K562 (cell line): Measurements from ENCODE around the gene AACS. TPM values are rescaled to one million over a fixed set of nuclear protein-coding genes. Genes with fewer than 3 reads are reported as not detected.
A peak's percentile ranks its signal among the peaks of the same experiment; 100 is the strongest.

ENCODE experiments used
- ATAC-seq: fragments of 200-7000 bp; cut with Tn5 transposase; 3 replicates; pipeline ENCODE4 v1.9.1; 2020; ENCODE audit warnings: moderate library complexity
- BruUV-seq: library from RNA; stranded (reverse); fragments of 400-500 nt; replicated peaks from 2 replicates; lab custom pipeline; 2021; lab: Mats Ljungman, UMichigan
- CTCF ChIA-PET: fragments of 300-600 bp; formaldehyde crosslinking; extraction: SDS; loops from one replicate; lab custom pipeline; 2021; ENCODE audit warnings: low intra/inter-chr PET ratio; lab: Yijun Ruan, JAX
- POLR2A ChIA-PET: fragments of 300-600, 350-650 bp; sonication (Branson Sonifier 250); formaldehyde crosslinking; extraction: SDS; loops from one replicate; lab custom pipeline; 2021; ENCODE audit warnings: antibody characterized with exemption, inconsistent platforms; lab: Yijun Ruan, JAX
- DNase-seq, 4 experiments: peaks; one replicate each; pipeline versions ENCODE4 v3.0.0 to v3.0.0-alpha.2; 2011 to 2018; ENCODE audit warnings: low spot score in 3 of 4, mixed read lengths in 3 of 4; ENCODE audit errors: extremely low read depth in 1 of 4
- FAIRE-seq: peaks from 2 replicates; lab custom pipeline; 2011; peaks lifted over from hg19 to GRCh38; lab: Jason Lieb, UNC
- H2AFZ ChIP-seq: 2 replicates; pipeline ENCODE4 v1.6.0; 2011; ENCODE audit warnings: low read depth, low read length, control low read depth, inconsistent platforms
- H3K27ac ChIP-seq: fragments of 200-600 bp; 3 replicates; pipeline ENCODE4 v1.8.0; 2011; ENCODE audit warnings: low read depth, mild to moderate bottlenecking, control low read depth, inconsistent platforms, low read length, moderate library complexity, mixed read lengths; ENCODE audit errors: extremely low read depth
- H3K27me3 ChIP-seq, 2 experiments: fragments of 300-600 bp in 1 of 2; 2 replicates in 1 of 2; 3 replicates in 1 of 2; pipeline versions ENCODE4 v1.6.0 to v1.8.0; 2011; ENCODE audit warnings: inconsistent platforms in 2 of 2, low read length in 2 of 2, mild to moderate bottlenecking in 1 of 2, mixed read lengths in 1 of 2, moderate library complexity in 1 of 2; ENCODE audit not compliant: control insufficient read depth in 2 of 2, insufficient read depth in 2 of 2
- H3K36me3 ChIP-seq: fragments of 300-600 bp; 3 replicates; pipeline ENCODE4 v1.8.0; 2011; ENCODE audit warnings: mild to moderate bottlenecking, low read length, inconsistent platforms; ENCODE audit not compliant: control insufficient read depth, insufficient read depth
- H3K4me1 ChIP-seq, 2 experiments: fragments of 200-600 bp in 1 of 2; replicated peaks in 1 of 2; 2 replicates in 1 of 2; 3 replicates in 1 of 2; pipeline versions ENCODE4 v1.5.1 to v1.8.0; 2011; ENCODE audit warnings: inconsistent platforms in 2 of 2, low read length in 2 of 2, mild to moderate bottlenecking in 1 of 2, mixed read lengths in 1 of 2, moderate library complexity in 1 of 2; ENCODE audit not compliant: control insufficient read depth in 2 of 2, insufficient read depth in 2 of 2
- H3K4me2 ChIP-seq: 2 replicates; pipeline ENCODE4 v1.6.1; 2011; ENCODE audit warnings: low read length, control low read depth, inconsistent platforms, mixed read lengths; ENCODE audit not compliant: insufficient read depth
- H3K4me3 ChIP-seq: fragments of 200-600 bp; sonication (generic), shearing (Covaris generic); 2 replicates; pipeline ENCODE4 v1.5.1; 2016; ENCODE audit warnings: control low read depth, inconsistent platforms
- H3K79me2 ChIP-seq: fragments of 200-600 bp; 3 replicates; pipeline ENCODE4 v1.8.0; 2011; ENCODE audit warnings: low read length, inconsistent platforms; ENCODE audit not compliant: control insufficient read depth, insufficient read depth
- H3K9ac ChIP-seq, 2 experiments: 2 replicates each; pipeline versions ENCODE4 v1.6.0 to v1.6.1; 2011; ENCODE audit warnings: low read depth in 2 of 2, low read length in 2 of 2, control low read depth in 1 of 2, inconsistent platforms in 1 of 2, mild to moderate bottlenecking in 1 of 2, mixed read lengths in 1 of 2; ENCODE audit not compliant: insufficient read depth in 1 of 2
- H3K9me1 ChIP-seq: one replicate; pipeline ENCODE4 v1.6.0; 2011; ENCODE audit warnings: inconsistent platforms, mild to moderate bottlenecking, low read length, moderate library complexity; ENCODE audit not compliant: control insufficient read depth, insufficient read depth
- H3K9me3 ChIP-seq: replicated peaks from 2 replicates; pipeline ENCODE4 v1.5.1; 2011; ENCODE audit warnings: low read depth, low read length, inconsistent platforms; ENCODE audit not compliant: control insufficient read depth, insufficient read depth
- H4K20me1 ChIP-seq: replicated peaks from 2 replicates; pipeline ENCODE4 v1.6.1; 2011; ENCODE audit warnings: low read length, inconsistent platforms, mixed read lengths; ENCODE audit not compliant: control insufficient read depth, insufficient read depth
- POLR2B ChIP-seq: fragments of 450-650 bp; IDR thresholded peaks from 2 replicates; pipeline ENCODE4 v1.6.1; 2018; ENCODE audit warnings: low read depth; ENCODE audit not compliant: partially characterized antibody
- TCF7L2 ChIP-seq: fragments of 150-350 bp; IDR thresholded peaks from 2 replicates; pipeline ENCODE4 v1.6.1; 2016; ENCODE audit warnings: low read depth, mild to moderate bottlenecking, low read length, moderate library complexity
- TSHZ1 ChIP-seq: fragments of 250-450 bp; sonication (Bioruptor Pico); IDR thresholded peaks from 2 replicates; pipeline ENCODE4 v1.4.0; 2020; ENCODE audit warnings: mild to moderate bottlenecking, moderate library complexity
- YBX1 ChIP-seq: fragments of 450-650 bp; IDR thresholded peaks from 2 replicates; pipeline ENCODE4 v1.7.1; 2016; ENCODE audit warnings: mild to moderate bottlenecking
- ZBED1 ChIP-seq: IDR thresholded peaks from 2 replicates; pipeline ENCODE4 v1.6.1; 2014
- ZBTB5 ChIP-seq: fragments of 450-650 bp; IDR thresholded peaks from 2 replicates; pipeline ENCODE4 v1.6.1; 2017; ENCODE audit warnings: antibody characterized with exemption
- ZNF217 ChIP-seq: sonication (generic); formaldehyde crosslinking; IDR thresholded peaks from 2 replicates; pipeline ENCODE4 v1.8.0; 2022; ENCODE audit warnings: mild to moderate bottlenecking, missing genetic modification reagents
- ZNF668 ChIP-seq: fragments of 250-450 bp; sonication (Bioruptor Pico); IDR thresholded peaks from 2 replicates; pipeline ENCODE4 v1.8.0; 2022; ENCODE audit warnings: mild to moderate bottlenecking, inconsistent platforms
- WGBS: fragments of 100-300 bp; shearing (Covaris generic); methylation state at CpG from one replicate; pipeline ENCODE4 v1.1.6; 2016; ENCODE audit warnings: low coverage, mixed read lengths; ENCODE audit not compliant: insufficient coverage; ENCODE audit errors: missing lambda C conversion rate; 5-methylcytosine and 5-hydroxymethylcytosine counted together
- in situ Hi-C: fragments of 300-500 bp; cut with MboI; formaldehyde crosslinking; loops from 4 replicates; pipeline ENCODE4 v1.15.0; 2018; ENCODE audit warnings: inconsistent platforms, mixed read lengths
- intact Hi-C: fragments of 100-400 bp; cut with micrococcal nuclease; formaldehyde crosslinking; loops from 2 replicates; pipeline ENCODE4 v1.14.2; 2022
- polyA plus RNA-seq, 8 experiments: library from polyadenylated mRNA; depleted of rRNA in 4 of 8; stranded (reverse) in 5 of 8; unstranded in 3 of 8; fragments of >200 nt; fragmentation: Nextera tagmentation in 2 of 8; fragmentation: Illumina TruSeq in 1 of 8; extraction: Ambion mirVana in 2 of 8; extraction: Trizol in 1 of 8; gene quantifications; 2 replicates each; pipeline versions ENCODE4 v1.2.1 to v1.2.3, GENCODE V29; 2011 to 2014; ENCODE audit warnings: inconsistent platforms in 1 of 8, missing spikeins in 1 of 8
- total RNA-seq, 7 experiments: library from RNA; depleted of rRNA in 6 of 7; stranded (reverse); fragments of >200 nt in 6 of 7; fragmentation: Illumina TruSeq in 2 of 7; extraction: Trizol in 2 of 7; gene quantifications; 2 replicates each; pipeline versions ENCODE4 v1.2.1 to v1.2.3, GENCODE V29; 2011 to 2021; ENCODE audit warnings: low replicate concordance in 1 of 7

Gene AACS
- total and polyA plus RNA-seq, 9 of the 15 experiments (the other 6 are each of a cell fraction or from before 2014, with no cell fraction given): 2.4 to 13.0 (median 6.0) TPM

GRCh38 chr12:125090437-125090836 is 25.2 kb downstream of the AACS start:
- POLR2A ChIA-PET: no interaction called here
- H3K27ac ChIP-seq: no peak overlapping the region
- no peaks in the 10 kb centered on the region for H3K27me3 ChIP-seq
- H4K20me1 ChIP-seq: no peaks in the 10 kb centered on the region
- intact Hi-C loops: no loop called here
- no peak overlapping the region for H3K4me2 ChIP-seq
- peaks cover 3 to 22% of the 10 kb centered on the region in 2 experiments; a peak in 4 of 5 replicates for H3K4me1 ChIP-seq
- TF ChIP-seq YBX1 (0 out of 2 replicates have a peak, but pooled peaks have one; percentile 68), TCF7L2 (no peak), TSHZ1 (CRISPR knock-in tag) (no peak), ZBED1 (no peak), ZBTB5 (no peak), ZNF668 (no peak), POLR2B (no peak), ZNF217 (no peak)
- CTCF ChIA-PET: no interaction called here
- H2AFZ ChIP-seq: no peak overlapping the region
- no peak overlapping the region for H3K9ac ChIP-seq
- DNase-seq: no peak
- H3K9me3 ChIP-seq: no peaks in the 10 kb centered on the region
- H3K36me3 ChIP-seq: peaks cover 18% of the 10 kb centered on the region; the same call in 2 of the 3 replicates
- ATAC-seq: no peak
- 20% methylated on average over 3 of the region's 3 CpGs for WGBS
- H3K9me1 ChIP-seq: no peaks in the 10 kb centered on the region
- no TSS peak for BruUV-seq
- FAIRE-seq: no peak
- no peaks in the 10 kb centered on the region for H3K79me2 ChIP-seq
- no peak overlapping the region for H3K4me3 ChIP-seq
- in situ Hi-C loops: no loop called here
